GM12865 (cell line): ENCODE data around the gene CGB8.
"Not testable (repeated sequence)": the region's sequence is repeated elsewhere in the genome, so short reads cannot be mapped to it uniquely, and the experiment has no call there.

Source experiments
- DNase-seq: peaks from one replicate; pipeline ENCODE4 v3.0.0; 2010; ENCODE audit warnings: low read depth
- H3K4me3 ChIP-seq: 2 replicates; pipeline ENCODE4 v1.5.1; 2011; ENCODE audit warnings: mild to moderate bottlenecking, low read depth, low read length, control low read depth
- CTCF ChIP-seq: IDR thresholded peaks from 2 replicates; pipeline ENCODE4 v1.5.1; 2011; ENCODE audit warnings: low read length, control low read depth, low read depth, inconsistent platforms; ENCODE audit not compliant: insufficient read depth; ENCODE audit errors: missing control alignments

The CGB8 gene

GRCh38 chr19:49056101-49056901 is 7.4 kb upstream of the CGB8 start:
- TF ChIP-seq CTCF: peak; percentile 13
- DNase-seq: peak; percentile 45
- peak overlapping the region; percentile 52 for H3K4me3 ChIP-seq

DNA sequence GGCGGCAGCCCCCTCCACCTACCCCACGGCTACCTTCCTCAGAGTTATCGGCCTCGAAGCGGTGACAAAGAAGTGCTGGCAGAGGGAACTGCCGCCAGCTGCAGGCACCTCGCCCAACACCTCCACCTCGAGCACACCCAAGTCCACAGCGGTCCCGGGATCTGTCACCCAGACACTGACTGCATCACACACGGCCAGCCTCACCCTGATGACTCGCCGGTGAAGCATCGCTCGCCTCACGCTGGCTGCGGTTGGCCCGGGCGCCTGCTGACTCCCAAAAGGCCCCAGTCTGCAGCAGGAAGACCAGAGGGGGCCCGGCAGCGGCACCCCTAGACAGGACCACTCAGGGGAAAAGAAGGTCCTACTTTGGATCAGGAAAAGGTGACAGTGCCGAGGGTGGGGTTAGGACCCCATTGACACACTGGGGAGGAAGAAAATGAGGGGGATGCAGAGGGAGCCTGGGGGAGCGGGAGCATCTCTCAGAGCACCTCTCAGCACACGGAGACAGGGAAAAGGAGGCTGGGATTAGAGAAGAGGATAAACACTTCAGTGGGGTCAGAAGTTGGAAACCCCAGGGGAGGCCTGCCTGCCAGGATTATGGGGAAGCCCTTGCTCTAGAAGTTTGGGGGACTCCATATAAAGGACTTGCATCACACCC is 1.6 kb upstream of the CGB8 start:
- H3K4me3 ChIP-seq, DNase-seq: not testable (repeated sequence)

GRCh38 chr19:49049834-49050233 is 923 bp upstream of the CGB8 start:
- not testable (repeated sequence) for H3K4me3 ChIP-seq, DNase-seq

- not testable (repeated sequence) for H3K4me3 ChIP-seq, DNase-seq
Observed at GRCh38 chr19:49043548-49043947, 5.4 kb downstream of the CGB8 start, which contains the start of gene CGB5. CGB5 (plus strand) TSS chr19:49043848; CDS start chr19:49044210, 362 bp downstream.

DNA sequence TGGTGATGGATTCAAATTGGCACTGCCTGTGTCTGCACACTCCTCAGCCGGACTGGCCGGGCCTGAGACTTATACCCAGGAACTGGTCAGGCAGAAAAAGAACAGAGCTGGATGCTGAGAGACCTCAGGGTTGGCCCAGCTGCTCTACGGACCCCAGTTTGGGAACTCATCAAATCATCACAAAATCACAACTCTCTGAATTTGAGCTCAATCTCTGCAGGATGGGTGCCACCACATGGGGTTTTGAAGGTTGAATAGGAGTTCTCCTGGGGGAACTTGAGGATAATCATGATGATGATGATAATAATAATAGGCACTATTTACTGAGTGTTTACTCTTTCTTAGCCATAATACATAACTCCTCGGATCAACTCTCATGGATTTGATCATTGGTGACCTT is 6.2 kb downstream of the CGB8 start:
- not testable (repeated sequence) for DNase-seq, H3K4me3 ChIP-seq

DNA sequence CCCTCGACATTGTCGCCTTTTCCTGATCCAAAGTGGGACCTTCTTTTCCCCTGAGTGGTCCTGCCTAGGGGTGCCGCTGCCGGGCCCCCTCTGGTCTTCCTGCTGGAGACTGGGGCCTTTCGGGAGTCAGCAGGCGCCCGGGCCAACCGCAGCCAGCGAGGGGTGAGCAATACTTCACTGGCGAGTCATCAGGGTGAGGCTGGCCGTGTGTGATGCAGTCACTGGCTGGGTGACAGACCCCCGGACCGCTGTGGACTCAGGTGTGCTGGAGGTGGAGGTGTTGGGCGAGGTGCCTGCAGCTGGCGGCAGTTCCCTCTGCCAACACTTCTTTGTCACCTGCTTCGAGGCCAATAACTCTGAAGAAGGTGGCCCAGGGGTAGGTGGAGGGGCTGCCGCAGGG is 6.7 kb downstream of the CGB8 start:
- no peak overlapping the region for H3K4me3 ChIP-seq
- no peak for DNase-seq
- no peak for TF ChIP-seq CTCF

GRCh38 chr19:49039736-49040135 is 9.2 kb downstream of the CGB8 start:
- not testable (repeated sequence) for H3K4me3 ChIP-seq, DNase-seq

DNA sequence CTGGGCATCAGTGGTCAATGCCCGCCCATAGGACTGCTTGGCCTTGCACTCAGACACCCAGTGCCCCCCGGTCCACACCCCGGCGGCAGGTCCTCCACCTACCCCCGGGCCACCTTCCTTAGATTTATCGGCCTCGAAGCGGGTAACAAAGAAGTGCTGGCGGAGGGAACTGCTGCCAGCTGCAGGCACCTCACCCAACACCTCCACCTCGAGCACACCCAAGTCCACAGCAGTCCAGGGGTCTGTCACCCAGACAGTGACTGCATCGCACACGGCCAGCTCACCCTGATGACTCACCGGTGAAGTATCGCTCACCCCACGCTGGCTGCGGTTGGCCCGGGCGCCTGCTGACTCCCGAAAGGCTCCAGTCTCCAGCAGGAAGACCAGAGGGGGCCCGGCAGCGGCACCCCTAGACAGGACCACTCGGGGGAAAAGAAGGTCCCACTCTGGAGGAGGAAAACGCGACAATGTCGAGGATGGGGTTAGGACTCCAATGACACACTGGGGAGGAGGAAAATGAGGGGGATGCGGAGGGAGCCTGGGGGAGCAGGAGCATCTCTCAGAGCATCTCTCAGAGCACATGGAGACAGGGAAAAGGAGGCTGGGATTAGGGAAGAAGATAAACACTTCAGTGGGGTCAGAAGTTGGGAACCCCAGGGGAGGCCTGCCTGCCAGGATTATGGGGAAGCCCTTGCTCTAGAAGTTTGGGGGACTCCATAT is 10.2 kb downstream of the CGB8 start:
- H3K4me3 ChIP-seq, DNase-seq: not testable (repeated sequence)

DNA sequence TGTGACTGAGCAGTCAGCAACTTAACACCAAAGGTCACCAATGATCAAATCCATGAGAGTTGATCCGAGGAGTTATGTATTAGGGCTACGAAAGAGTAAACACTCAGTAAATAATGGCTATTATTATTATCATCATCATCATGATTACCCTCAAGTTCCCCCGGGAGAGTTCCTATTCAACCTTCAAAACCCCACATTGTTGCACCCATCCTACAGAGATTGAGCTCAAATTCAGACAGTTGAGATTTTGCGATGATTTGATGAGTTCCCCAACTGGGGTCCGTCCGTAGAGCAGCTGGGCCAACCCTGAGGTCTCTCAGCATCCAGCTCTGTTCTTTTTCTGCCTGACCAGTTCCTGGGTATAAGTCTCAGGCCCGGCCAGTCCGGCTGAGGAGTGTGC is 10.8 kb downstream of the CGB8 start:
- not testable (repeated sequence) for DNase-seq, H3K4me3 ChIP-seq

DNA sequence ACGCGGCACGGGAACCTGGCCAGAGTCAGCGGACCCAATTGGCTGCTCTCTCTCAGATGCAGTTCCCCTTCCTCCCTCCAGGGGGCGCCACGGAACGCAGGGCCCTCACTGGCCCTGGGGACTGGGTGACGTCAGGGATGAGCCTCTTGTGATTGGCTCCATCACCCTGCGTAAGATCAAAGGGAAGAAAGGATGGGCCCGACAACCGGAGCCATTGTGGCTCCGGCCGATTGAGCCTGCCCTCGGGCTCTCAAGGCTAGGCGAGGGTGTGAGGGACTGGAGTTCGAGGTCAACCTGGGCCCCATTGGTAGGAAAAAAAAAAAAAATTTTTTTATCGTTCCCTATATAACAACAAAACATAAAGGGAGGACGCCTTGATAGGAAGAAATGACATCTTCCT is 12.1 kb downstream of the CGB8 start, which contains the start of gene CGB1:
CGB1 (minus strand) TSS at position 81 of the 400 bp plus-strand sequence. CDS start 184 bp downstream, outside the sequence.
- DNase-seq, H3K4me3 ChIP-seq: not testable (repeated sequence)
- TF ChIP-seq CTCF: peak; percentile 53
